ENCODE results near the gene EMSY. TPM values are rescaled to one million over a fixed set of nuclear protein-coding genes. Genes with fewer than 3 reads are reported as not detected.
"Not testable (repeated sequence)": the region's sequence is repeated elsewhere in the genome, so short reads cannot be mapped to it uniquely, and the experiment has no call there.

Gene EMSY
- total RNA-seq, 2 experiments from 2014 or later = 19.7 TPM

DNA sequence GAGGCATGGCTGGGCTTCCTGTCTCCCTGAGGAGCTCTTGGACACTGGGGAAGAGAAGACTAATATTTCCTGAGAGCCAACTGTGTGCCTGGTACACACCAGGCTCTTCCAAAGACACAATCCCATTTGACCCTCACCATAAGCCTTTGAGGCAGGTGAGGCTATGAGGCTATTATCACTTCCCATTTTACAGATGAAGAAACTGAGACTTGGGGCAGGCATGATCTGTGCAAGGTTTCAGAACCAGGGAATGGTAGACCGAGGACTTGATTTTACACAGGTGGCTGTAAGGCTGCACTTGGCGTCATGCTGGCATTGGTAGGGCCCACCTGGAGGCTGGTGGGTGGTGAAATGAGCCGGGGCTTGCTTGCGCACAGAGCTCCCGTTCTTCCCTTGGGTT lies 134.9 kb downstream of the EMSY start:
- H3K27me3 Mint-ChIP-seq = peaks cover 22% of the 10 kb centered on the region
- H3K9me3 Mint-ChIP-seq = no peaks in the 10 kb centered on the region
- H3K36me3 Mint-ChIP-seq = no peaks in the 10 kb centered on the region
- no peak overlapping the region for H3K27ac Mint-ChIP-seq
- H3K4me3 Mint-ChIP-seq = no peak overlapping the region
- DNase-seq = no peak
- no peaks in the 10 kb centered on the region for H3K4me1 Mint-ChIP-seq

DNA sequence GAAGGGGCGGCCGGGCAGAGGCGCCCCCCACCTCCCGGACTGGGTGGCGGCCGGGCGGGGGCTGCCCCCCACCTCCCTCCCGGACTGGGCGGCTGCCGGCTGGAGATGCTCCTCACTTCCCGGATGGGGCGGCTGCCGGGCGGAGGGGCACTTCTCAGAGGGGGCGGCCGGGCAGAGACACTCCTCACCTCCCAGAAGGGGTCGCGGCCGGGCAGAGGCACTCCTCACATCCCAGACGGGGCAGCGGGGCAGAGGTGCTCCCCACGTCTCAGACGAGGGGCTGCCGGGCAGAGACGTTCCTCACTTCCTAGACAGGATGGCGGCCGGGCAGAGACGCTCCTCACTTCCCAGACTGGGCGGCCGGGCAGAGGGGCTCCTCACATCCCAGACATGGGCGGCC lies 137.7 kb downstream of the EMSY start:
- not testable (repeated sequence) for H3K36me3 Mint-ChIP-seq, H3K27ac Mint-ChIP-seq, H3K4me3 Mint-ChIP-seq, H3K9me3 Mint-ChIP-seq, DNase-seq, H3K4me1 Mint-ChIP-seq
- peaks cover 11% of the 10 kb centered on the region for H3K27me3 Mint-ChIP-seq

DNA sequence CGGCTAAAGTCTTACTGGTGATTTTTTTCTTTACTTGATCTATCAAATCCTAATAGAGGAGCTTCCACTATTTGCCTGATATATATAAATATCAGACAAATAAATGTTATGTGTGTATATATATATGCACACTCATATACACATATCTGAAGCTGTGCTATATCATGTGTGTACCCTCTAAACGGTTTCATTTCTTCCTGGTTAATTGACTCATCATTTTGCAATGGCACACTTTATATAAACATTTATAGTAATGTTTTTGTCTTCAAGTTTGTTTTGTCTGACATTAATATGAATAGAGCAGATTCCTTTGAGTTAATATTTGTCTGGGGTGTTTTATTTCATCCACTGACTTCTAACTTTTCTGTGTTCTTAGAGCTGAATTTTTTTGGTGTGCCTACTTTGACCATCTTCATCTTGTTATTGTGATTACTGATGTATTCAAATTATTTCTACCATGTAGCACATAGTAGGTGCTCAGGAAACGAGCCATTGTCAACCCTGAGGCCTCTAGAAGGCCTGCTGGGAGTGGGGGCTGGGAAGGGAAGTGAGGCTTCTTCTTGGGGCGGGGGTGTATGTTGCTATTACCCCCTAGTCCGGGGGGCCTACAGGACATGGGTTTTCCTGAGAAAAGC lies 143.1 kb downstream of the EMSY start:
- no peak for DNase-seq
- Mint-ChIP-seq H3K27ac (peak overlapping the region; percentile 86), H3K27me3 (peaks cover 6% of the 10 kb centered on the region), H3K4me1 (peaks cover 30% of the 10 kb centered on the region), H3K9me3 (no peaks in the 10 kb centered on the region), H3K36me3 (peaks cover 3% of the 10 kb centered on the region), H3K4me3 (no peak overlapping the region)

GRCh38 chr11:76588455-76589325 lies 143.9 kb downstream of the EMSY start:
- Mint-ChIP-seq H3K4me3 (no peak overlapping the region), H3K36me3 (peaks cover 3% of the 10 kb centered on the region), H3K27me3 (peaks cover 7% of the 10 kb centered on the region), H3K27ac (peak overlapping the region; percentile 86), H3K9me3 (no peaks in the 10 kb centered on the region), H3K4me1 (peaks cover 30% of the 10 kb centered on the region)
- peak; percentile 71 for DNase-seq

GRCh38 chr11:76589477-76589876 lies 144.7 kb downstream of the EMSY start:
- Mint-ChIP-seq H3K27ac (peak overlapping the region; percentile 86), H3K9me3 (peaks cover 3% of the 10 kb centered on the region), H3K36me3 (peaks cover 3% of the 10 kb centered on the region), H3K4me3 (no peak overlapping the region), H3K27me3 (peaks cover 10% of the 10 kb centered on the region), H3K4me1 (peaks cover 30% of the 10 kb centered on the region)
- DNase-seq = no peak

- DNase-seq = no peak
- peaks cover 3% of the 10 kb centered on the region for H3K36me3 Mint-ChIP-seq
- H3K27me3 Mint-ChIP-seq = peaks cover 12% of the 10 kb centered on the region
- H3K27ac Mint-ChIP-seq = peak overlapping the region; percentile 17
- peaks cover 5% of the 10 kb centered on the region for H3K9me3 Mint-ChIP-seq
- peaks cover 32% of the 10 kb centered on the region for H3K4me1 Mint-ChIP-seq
- H3K4me3 Mint-ChIP-seq = no peak overlapping the region
Observed at GRCh38 chr11:76589964-76590950, 145.4 kb downstream of the EMSY start.

DNA sequence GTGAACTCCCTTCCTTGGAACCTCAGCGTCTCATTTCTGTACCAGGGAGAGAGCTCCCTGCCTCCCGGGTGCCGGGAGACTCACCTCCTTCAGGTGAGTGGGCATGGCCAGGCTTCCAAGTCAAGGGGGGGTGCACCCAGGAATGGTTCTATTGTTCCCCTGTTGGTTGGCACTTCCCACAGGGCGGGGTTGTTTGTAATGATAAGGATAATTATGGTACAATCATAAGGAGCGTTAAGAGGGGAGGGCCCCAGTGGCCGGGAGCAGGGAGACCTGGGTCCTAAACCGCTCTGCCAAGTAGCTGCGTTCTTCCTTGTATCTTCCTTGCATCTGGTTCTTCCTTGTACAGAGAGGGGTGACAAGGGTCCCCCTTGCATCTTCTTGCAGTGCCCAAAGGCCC lies 146.6 kb downstream of the EMSY start:
- Mint-ChIP-seq H3K9me3 (peaks cover 5% of the 10 kb centered on the region), H3K4me1 (peaks cover 32% of the 10 kb centered on the region), H3K36me3 (peaks cover 3% of the 10 kb centered on the region), H3K4me3 (no peak overlapping the region), H3K27ac (peak overlapping the region; percentile 22), H3K27me3 (peaks cover 12% of the 10 kb centered on the region)
- DNase-seq = no peak

- peaks cover 3% of the 10 kb centered on the region for H3K36me3 Mint-ChIP-seq
- no peak overlapping the region for H3K4me3 Mint-ChIP-seq
- DNase-seq = no peak
- H3K27me3 Mint-ChIP-seq = peaks cover 13% of the 10 kb centered on the region
- H3K9me3 Mint-ChIP-seq = peaks cover 5% of the 10 kb centered on the region
- H3K4me1 Mint-ChIP-seq = peaks cover 32% of the 10 kb centered on the region
- peak overlapping the region; percentile 22 for H3K27ac Mint-ChIP-seq
Observed at GRCh38 chr11:76592025-76592914, 147.5 kb downstream of the EMSY start.

DNA sequence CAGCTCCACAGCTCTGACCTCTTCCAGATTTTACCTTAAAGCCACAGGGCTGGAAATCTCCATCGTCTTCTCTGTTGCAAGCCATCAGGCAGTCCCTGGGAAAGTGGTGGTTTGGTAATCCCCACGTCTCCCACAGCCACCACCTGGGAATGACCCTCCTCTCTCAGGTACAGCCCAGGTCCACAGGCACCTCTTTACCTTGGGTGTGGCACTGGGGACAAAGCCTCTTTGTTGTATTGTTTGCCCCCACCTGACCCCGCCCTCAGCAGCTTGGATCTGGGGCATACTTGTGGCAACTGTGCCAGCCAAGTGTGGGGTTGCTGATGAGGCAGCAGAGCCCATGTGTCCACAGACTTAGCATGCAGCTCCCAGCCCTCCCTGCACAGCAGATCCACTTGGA lies 148.1 kb downstream of the EMSY start:
- Mint-ChIP-seq H3K36me3 (peaks cover 3% of the 10 kb centered on the region), H3K27ac (no peak overlapping the region), H3K4me3 (no peak overlapping the region), H3K27me3 (peaks cover 19% of the 10 kb centered on the region), H3K4me1 (peaks cover 31% of the 10 kb centered on the region), H3K9me3 (peaks cover 5% of the 10 kb centered on the region)
- DNase-seq = no peak

GRCh38 chr11:76595091-76595490 lies 150.3 kb downstream of the EMSY start:
- H3K27me3 Mint-ChIP-seq = peaks cover 19% of the 10 kb centered on the region
- not testable (repeated sequence) for H3K9me3 Mint-ChIP-seq, H3K27ac Mint-ChIP-seq, H3K36me3 Mint-ChIP-seq, DNase-seq, H3K4me3 Mint-ChIP-seq
- peaks cover 19% of the 10 kb centered on the region for H3K4me1 Mint-ChIP-seq

GRCh38 chr11:76596652-76597051 lies 151.8 kb downstream of the EMSY start:
- Mint-ChIP-seq H3K4me1 (peaks cover 9% of the 10 kb centered on the region), H3K36me3 (no peaks in the 10 kb centered on the region), H3K4me3 (no peak overlapping the region), H3K27ac (no peak overlapping the region), H3K27me3 (peaks cover 18% of the 10 kb centered on the region), H3K9me3 (peaks cover 5% of the 10 kb centered on the region)
- no peak for DNase-seq

GRCh38 chr11:76597533-76598425 lies 153.0 kb downstream of the EMSY start:
- H3K4me3 Mint-ChIP-seq = no peak overlapping the region
- H3K4me1 Mint-ChIP-seq = peaks cover 9% of the 10 kb centered on the region
- peaks cover 5% of the 10 kb centered on the region for H3K9me3 Mint-ChIP-seq
- peaks cover 14% of the 10 kb centered on the region for H3K27me3 Mint-ChIP-seq
- no peaks in the 10 kb centered on the region for H3K36me3 Mint-ChIP-seq
- H3K27ac Mint-ChIP-seq = no peak overlapping the region
- DNase-seq = no peak

- Mint-ChIP-seq H3K27ac (peak overlapping the region; percentile 54), H3K9me3 (peaks cover 5% of the 10 kb centered on the region), H3K36me3 (no peaks in the 10 kb centered on the region), H3K27me3 (peaks cover 12% of the 10 kb centered on the region), H3K4me1 (peaks cover 9% of the 10 kb centered on the region), H3K4me3 (no peak overlapping the region)
- peak; percentile 32 for DNase-seq
Observed at GRCh38 chr11:76598426-76598839, 153.6 kb downstream of the EMSY start.

All from activated naive CD8-positive, alpha-beta T cell treated with anti-CD3 and anti-CD28 coated beads for 36 hours (primary cell).